Colonic mucosa (tissue), 4 donors: ENCODE results near the gene SF1. TPM values are rescaled to one million over a fixed set of nuclear protein-coding genes. Genes with fewer than 3 reads are reported as not detected.

Experiments
- DNase-seq: peaks from one replicate; pipeline ENCODE4 v3.0.0-alpha.2; 2020
- H3K27ac ChIP-seq: fragments of 200-600 bp; one replicate; pipeline ENCODE4 v1.8.0; 2021
- H3K27me3 ChIP-seq: fragments of 200-600 bp; one replicate; pipeline ENCODE4 v1.8.0; 2021
- H3K36me3 ChIP-seq: fragments of 200-600 bp; one replicate; pipeline ENCODE4 v1.8.0; 2021
- H3K4me1 ChIP-seq: fragments of 200-600 bp; one replicate; pipeline ENCODE4 v1.8.0; 2021; ENCODE audit warnings: mild to moderate bottlenecking
- H3K4me3 ChIP-seq: fragments of 200-600 bp; one replicate; pipeline ENCODE4 v1.8.0; 2021
- H3K9ac ChIP-seq, 2 donors: one replicate each; pipeline ENCODE4 v1.7.0; 2013; ENCODE audit warnings: control low read depth in 2 of 2, low read depth in 2 of 2, low read length in 2 of 2
- H3K9me3 ChIP-seq: fragments of 200-600 bp; one replicate; pipeline ENCODE4 v1.8.0; 2021
- CTCF ChIP-seq: fragments of 200-600 bp; IDR thresholded peaks from one replicate; pipeline ENCODE4 v1.8.0; 2022; ENCODE audit warnings: antibody characterized with exemption, mild to moderate bottlenecking
- intact Hi-C: fragments of 100-400 bp; cut with DNase I; formaldehyde crosslinking; loops from one replicate; pipeline ENCODE4 v1.14.1; 2022
- total RNA-seq, 2 donors: library from RNA; stranded (reverse); fragmentation: NEBNext Ultra II Directional in 1 of 2; extraction: Animal tissue kit (Norgen Biotek cat#: 25700) in 1 of 2; gene quantifications; one replicate each; pipeline ENCODE4 v1.2.1, GENCODE V29; 2021
- donor health status: healthy.
- donor health status: DM: no; HTN: no; CAD: no.
- donor health status: DM: no; HTN: no; CAD: no.

Gene SF1
- total RNA-seq, 2 donors from 2014 or later, result 164 to 220 TPM

- no peak overlapping the region for H3K9ac ChIP-seq
- no peak for DNase-seq
- intact Hi-C loops, result no loop called here
- H3K27ac ChIP-seq, result no peak overlapping the region
- no peak for TF ChIP-seq CTCF
- H3K9me3 ChIP-seq, result no peaks in the 10 kb centered on the region
- H3K36me3 ChIP-seq, result peaks cover 67% of the 10 kb centered on the region
- no peak overlapping the region for H3K4me3 ChIP-seq
- H3K4me1 ChIP-seq, result peaks cover 5% of the 10 kb centered on the region
- no peaks in the 10 kb centered on the region for H3K27me3 ChIP-seq
Observed at GRCh38 chr11:64768300-64768694, 10.0 kb downstream of the SF1 start.

GRCh38 chr11:64767344-64768299 is 10.7 kb downstream of the SF1 start:
- Histone ChIP-seq H3K36me3 (peaks cover 62% of the 10 kb centered on the region), H3K27ac (no peak overlapping the region), H3K9me3 (no peaks in the 10 kb centered on the region), H3K9ac (no peak overlapping the region), H3K4me1 (peaks cover 7% of the 10 kb centered on the region), H3K4me3 (no peak overlapping the region), H3K27me3 (no peaks in the 10 kb centered on the region)
- TF ChIP-seq CTCF, result peak; percentile 83
- intact Hi-C loops, result no loop called here
- peak; percentile 76 for DNase-seq

GRCh38 chr11:64766881-64767280 is 11.5 kb downstream of the SF1 start:
- Histone ChIP-seq H3K4me1 (peaks cover 7% of the 10 kb centered on the region), H3K27me3 (no peaks in the 10 kb centered on the region)

GRCh38 chr11:64765851-64766665 is 12.3 kb downstream of the SF1 start:
- Histone ChIP-seq H3K36me3 (peaks cover 59% of the 10 kb centered on the region), H3K4me1 (peaks cover 7% of the 10 kb centered on the region), H3K27me3 (no peaks in the 10 kb centered on the region), H3K27ac (no peak overlapping the region), H3K4me3 (no peak overlapping the region), H3K9me3 (no peaks in the 10 kb centered on the region), H3K9ac (no peak overlapping the region)
- TF ChIP-seq CTCF, result no peak
- DNase-seq, result no peak
- intact Hi-C loops, result no loop called here

More at GRCh38 chr11:64766881-64767280, 11.5 kb downstream of the SF1 start:
- H3K36me3 ChIP-seq, result peaks cover 62% of the 10 kb centered on the region
- H3K27ac ChIP-seq, result no peak overlapping the region
- no peak overlapping the region for H3K9ac ChIP-seq
- no peak overlapping the region for H3K4me3 ChIP-seq
- no peak for TF ChIP-seq CTCF
- intact Hi-C loops, result no loop called here
- H3K9me3 ChIP-seq, result no peaks in the 10 kb centered on the region
- no peak for DNase-seq

GRCh38 chr11:64765291-64765850 is 13.0 kb downstream of the SF1 start:
- no peaks in the 10 kb centered on the region for H3K9me3 ChIP-seq

More at GRCh38 chr11:64765291-64765850, 13.0 kb downstream of the SF1 start:
- intact Hi-C loops, result no loop called here
- H3K4me1 ChIP-seq, result peaks cover 7% of the 10 kb centered on the region
- H3K36me3 ChIP-seq, result peaks cover 53% of the 10 kb centered on the region
- H3K27ac ChIP-seq, result no peak overlapping the region
- H3K9ac ChIP-seq, result no peak overlapping the region
- no peaks in the 10 kb centered on the region for H3K27me3 ChIP-seq
- DNase-seq, result no peak
- no peak for TF ChIP-seq CTCF
- H3K4me3 ChIP-seq, result no peak overlapping the region
